GM12878 (cell line): ENCODE results near the gene SIRT2.

Experiments
- CHD1 ChIP-seq: IDR thresholded peaks from 2 replicates; pipeline ENCODE4 v1.6.1; 2012; ENCODE audit warnings: low read depth, low read length, improper control_type of control experiment
- CREB1 ChIP-seq: IDR thresholded peaks from 2 replicates; pipeline ENCODE4 v1.6.1; 2012; ENCODE audit warnings: low read depth, mild to moderate bottlenecking, inconsistent platforms
- CREM ChIP-seq: IDR thresholded peaks from 2 replicates; pipeline ENCODE4 v1.6.1; 2014; ENCODE audit warnings: antibody characterized with exemption, low read depth
- ESRRA ChIP-seq: IDR thresholded peaks from 2 replicates; pipeline ENCODE4 v1.6.1; 2012; ENCODE audit warnings: mild to moderate bottlenecking, low read length, improper control_type of control experiment
- EZH2 ChIP-seq: IDR thresholded peaks from 2 replicates; pipeline ENCODE4 v1.6.1; 2012; ENCODE audit warnings: low read depth, mild to moderate bottlenecking, control low read depth, inconsistent platforms, low read length, borderline replicate concordance; ENCODE audit not compliant: control insufficient read depth
- GABPA ChIP-seq: IDR thresholded peaks from 2 replicates; pipeline ENCODE4 v1.6.1; 2014; ENCODE audit warnings: antibody characterized with exemption, low read depth, mild to moderate bottlenecking, inconsistent platforms
- NRF1 ChIP-seq: conservative IDR thresholded peaks from 2 replicates; pipeline ENCODE4 v1.6.1; 2011; ENCODE audit warnings: mild to moderate bottlenecking, low read depth, low read length, improper control_type of control experiment
- SREBF2 ChIP-seq: IDR thresholded peaks from 2 replicates; pipeline ENCODE4 v1.6.1; 2012; ENCODE audit warnings: mild to moderate bottlenecking, low read length
- TF ChIP-seq, protein P1 (sequence below): IDR thresholded peaks from 2 replicates; pipeline ENCODE4 v1.6.1; 2012; ENCODE audit warnings: low read length, inconsistent platforms
- TF ChIP-seq, protein P2 (sequence below), 3 experiments: IDR thresholded peaks in 2 of 3; conservative IDR thresholded peaks in 1 of 3; 2 replicates each; pipeline ENCODE4 v1.5.1; 2011; ENCODE audit warnings: low read depth in 3 of 3, low read length in 3 of 3, mild to moderate bottlenecking in 3 of 3, control low read depth in 2 of 3, moderate library complexity in 2 of 3, inconsistent platforms in 1 of 3, mixed read lengths in 1 of 3; ENCODE audit not compliant: control insufficient read depth in 2 of 3, insufficient read depth in 1 of 3; ENCODE audit errors: extremely low read depth in 1 of 3
- TF ChIP-seq, protein P3 (sequence below): fragments of 450-650 bp; IDR thresholded peaks from 2 replicates; pipeline ENCODE4 v1.6.1; 2018; ENCODE audit warnings: mild to moderate bottlenecking, low read depth, moderate library complexity; ENCODE audit not compliant: partially characterized antibody

DNA sequence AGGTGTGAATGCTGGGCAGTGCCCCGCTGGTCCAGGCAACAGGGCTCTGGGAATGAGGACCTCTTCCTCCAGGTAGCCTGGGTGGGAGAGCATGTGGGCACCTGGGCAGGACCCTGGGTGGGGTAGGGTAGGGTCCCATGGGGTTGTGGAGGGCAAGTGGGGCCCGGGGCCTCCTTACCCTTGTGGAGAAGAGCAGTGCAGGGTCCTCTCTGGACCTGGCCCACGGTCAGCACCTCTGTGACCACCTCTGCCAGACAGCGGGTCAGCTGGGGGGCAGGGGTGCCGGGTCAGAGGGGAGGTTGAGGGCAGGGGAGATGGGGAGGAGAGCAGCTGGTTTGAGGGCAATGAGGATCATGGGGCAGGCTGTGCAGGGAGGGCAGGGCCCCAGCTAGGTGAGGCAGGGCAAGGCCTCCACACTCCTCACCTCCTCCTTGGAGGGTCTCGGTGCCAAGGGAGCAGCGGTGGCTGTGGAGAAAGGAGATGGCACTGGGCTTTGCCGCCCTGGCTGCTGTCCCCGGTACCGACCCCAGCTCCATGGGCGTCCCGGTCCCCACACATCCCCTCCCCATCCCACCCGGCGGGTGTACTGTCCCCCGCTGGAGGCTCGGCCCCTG is 12.1 kb upstream of the SIRT2 start:
- TF ChIP-seq, protein P1, sequence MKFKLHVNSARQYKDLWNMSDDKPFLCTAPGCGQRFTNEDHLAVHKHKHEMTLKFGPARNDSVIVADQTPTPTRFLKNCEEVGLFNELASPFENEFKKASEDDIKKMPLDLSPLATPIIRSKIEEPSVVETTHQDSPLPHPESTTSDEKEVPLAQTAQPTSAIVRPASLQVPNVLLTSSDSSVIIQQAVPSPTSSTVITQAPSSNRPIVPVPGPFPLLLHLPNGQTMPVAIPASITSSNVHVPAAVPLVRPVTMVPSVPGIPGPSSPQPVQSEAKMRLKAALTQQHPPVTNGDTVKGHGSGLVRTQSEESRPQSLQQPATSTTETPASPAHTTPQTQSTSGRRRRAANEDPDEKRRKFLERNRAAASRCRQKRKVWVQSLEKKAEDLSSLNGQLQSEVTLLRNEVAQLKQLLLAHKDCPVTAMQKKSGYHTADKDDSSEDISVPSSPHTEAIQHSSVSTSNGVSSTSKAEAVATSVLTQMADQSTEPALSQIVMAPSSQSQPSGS, result no peak
- TF ChIP-seq NRF1 (no peak), GABPA (no peak), EZH2 (no peak), CREM (no peak), SREBF2 (no peak), CHD1 (no peak), CREB1 (no peak), ESRRA (no peak)
- TF ChIP-seq, protein P2, sequence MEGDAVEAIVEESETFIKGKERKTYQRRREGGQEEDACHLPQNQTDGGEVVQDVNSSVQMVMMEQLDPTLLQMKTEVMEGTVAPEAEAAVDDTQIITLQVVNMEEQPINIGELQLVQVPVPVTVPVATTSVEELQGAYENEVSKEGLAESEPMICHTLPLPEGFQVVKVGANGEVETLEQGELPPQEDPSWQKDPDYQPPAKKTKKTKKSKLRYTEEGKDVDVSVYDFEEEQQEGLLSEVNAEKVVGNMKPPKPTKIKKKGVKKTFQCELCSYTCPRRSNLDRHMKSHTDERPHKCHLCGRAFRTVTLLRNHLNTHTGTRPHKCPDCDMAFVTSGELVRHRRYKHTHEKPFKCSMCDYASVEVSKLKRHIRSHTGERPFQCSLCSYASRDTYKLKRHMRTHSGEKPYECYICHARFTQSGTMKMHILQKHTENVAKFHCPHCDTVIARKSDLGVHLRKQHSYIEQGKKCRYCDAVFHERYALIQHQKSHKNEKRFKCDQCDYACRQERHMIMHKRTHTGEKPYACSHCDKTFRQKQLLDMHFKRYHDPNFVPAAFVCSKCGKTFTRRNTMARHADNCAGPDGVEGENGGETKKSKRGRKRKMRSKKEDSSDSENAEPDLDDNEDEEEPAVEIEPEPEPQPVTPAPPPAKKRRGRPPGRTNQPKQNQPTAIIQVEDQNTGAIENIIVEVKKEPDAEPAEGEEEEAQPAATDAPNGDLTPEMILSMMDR (IDR thresholded peaks at IDR 0.05 in 2 of 3, conservative IDR thresholded peaks at IDR 0.05 in 1 of 3; ENCODE audit: control insufficient read depth in 2 of 3, extremely low read depth in 1 of 3, insufficient read depth in 1 of 3, low read depth in 3 of 3, low read length in 3 of 3), result no peak
- TF ChIP-seq, protein P3, sequence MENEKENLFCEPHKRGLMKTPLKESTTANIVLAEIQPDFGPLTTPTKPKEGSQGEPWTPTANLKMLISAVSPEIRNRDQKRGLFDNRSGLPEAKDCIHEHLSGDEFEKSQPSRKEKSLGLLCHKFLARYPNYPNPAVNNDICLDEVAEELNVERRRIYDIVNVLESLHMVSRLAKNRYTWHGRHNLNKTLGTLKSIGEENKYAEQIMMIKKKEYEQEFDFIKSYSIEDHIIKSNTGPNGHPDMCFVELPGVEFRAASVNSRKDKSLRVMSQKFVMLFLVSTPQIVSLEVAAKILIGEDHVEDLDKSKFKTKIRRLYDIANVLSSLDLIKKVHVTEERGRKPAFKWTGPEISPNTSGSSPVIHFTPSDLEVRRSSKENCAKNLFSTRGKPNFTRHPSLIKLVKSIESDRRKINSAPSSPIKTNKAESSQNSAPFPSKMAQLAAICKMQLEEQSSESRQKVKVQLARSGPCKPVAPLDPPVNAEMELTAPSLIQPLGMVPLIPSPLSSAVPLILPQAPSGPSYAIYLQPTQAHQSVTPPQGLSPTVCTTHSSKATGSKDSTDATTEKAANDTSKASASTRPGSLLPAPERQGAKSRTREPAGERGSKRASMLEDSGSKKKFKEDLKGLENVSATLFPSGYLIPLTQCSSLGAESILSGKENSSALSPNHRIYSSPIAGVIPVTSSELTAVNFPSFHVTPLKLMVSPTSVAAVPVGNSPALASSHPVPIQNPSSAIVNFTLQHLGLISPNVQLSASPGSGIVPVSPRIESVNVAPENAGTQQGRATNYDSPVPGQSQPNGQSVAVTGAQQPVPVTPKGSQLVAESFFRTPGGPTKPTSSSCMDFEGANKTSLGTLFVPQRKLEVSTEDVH, result no peak
